SH-SY5Y (cell line): ENCODE measurements around the gene MPZL1.

ENCODE experiments used
- GATA2 ChIP-seq: IDR thresholded peaks from 2 replicates; pipeline ENCODE4 v1.6.1; 2011; ENCODE audit warnings: mild to moderate bottlenecking, low read depth, low read length
- GATA3 ChIP-seq: IDR thresholded peaks from 2 replicates; pipeline ENCODE4 v1.6.1; 2011; ENCODE audit warnings: low read depth, mild to moderate bottlenecking, low read length, moderate library complexity

GRCh38 chr1:167820684-167821355 lies 99.0 kb downstream of the MPZL1 start:
- TF ChIP-seq GATA2, result no peak
- no peak for TF ChIP-seq GATA3
